ENCODE results near the gene CYP4Z1. TPM values are rescaled to one million over a fixed set of nuclear protein-coding genes. Genes with fewer than 3 reads are reported as not detected.

CYP4Z1 gene
- total and polyA plus RNA-seq, 2 donors (not counting 3 experiments of a cell fraction or from before 2014, with no cell fraction given), result not detected

DNA sequence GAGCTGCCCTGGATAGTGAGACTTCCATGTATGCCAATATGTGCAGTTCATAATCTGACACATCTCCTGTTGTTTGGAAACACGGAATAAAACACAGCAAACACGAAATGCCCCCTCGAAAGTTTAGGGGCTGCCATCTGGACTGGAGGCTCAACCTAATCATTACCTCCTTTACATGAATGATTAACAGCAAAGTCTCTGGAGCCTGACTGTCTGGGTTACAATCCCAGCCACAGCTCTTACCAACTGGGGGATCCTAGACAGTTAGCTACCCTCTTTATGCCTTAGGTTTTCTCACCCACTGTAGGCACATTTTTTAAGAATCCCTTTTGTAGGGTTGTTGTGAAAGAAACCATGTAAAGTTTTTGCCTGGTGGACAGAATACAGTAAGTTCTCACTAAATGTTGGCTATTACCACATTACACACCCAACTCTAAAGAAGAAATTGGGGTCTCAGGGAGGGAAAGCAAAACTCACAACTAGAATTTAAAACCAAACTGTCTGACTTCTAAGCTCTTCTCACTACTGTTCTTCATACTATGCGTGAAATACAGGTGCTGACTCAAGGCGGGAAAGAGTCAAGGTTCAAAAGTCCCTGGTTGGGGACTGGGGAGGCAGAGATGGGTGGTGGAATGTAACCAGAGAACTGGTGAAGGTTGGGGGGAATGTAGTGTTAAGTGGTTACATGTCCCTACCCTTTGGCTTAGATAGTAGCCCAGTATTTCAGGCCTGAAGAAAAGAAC is 94.4 kb downstream of the CYP4Z1 start:
- BruUV-seq (replicated peaks), result no TSS peak
- no peaks in the 10 kb centered on the region for H3K9me3 ChIP-seq (replicated peaks; ENCODE audit: control insufficient read depth, insufficient read depth, low read length)
- POLR2A ChIA-PET, result no interaction called here
- H2AFZ ChIP-seq (ENCODE audit: low read depth, low read length), result no peak overlapping the region
- dilution Hi-C loops (cut with MboI; ENCODE audit: extremely low pct_ligation_motif_present, low sequenced_read_pairs) (no loop called here), intact Hi-C loops (cut with micrococcal nuclease) (no loop called here)
- no peaks in the 10 kb centered on the region for H3K36me3 ChIP-seq (ENCODE audit: control insufficient read depth in 2 of 2, extremely low read depth in 1 of 2, insufficient read depth in 2 of 2, low read length in 2 of 2)
- no peak for TF ChIP-seq EZH2 (IDR thresholded peaks at IDR 0.05; ENCODE audit: borderline replicate concordance, low read depth, low read length, severe bottlenecking)
- TF ChIP-seq GATA2 (IDR thresholded peaks at IDR 0.05; ENCODE audit: insufficient read depth, insufficient read length, low read depth, low read length), result no peak
- no peak for TF ChIP-seq POLR2AphosphoS5 (IDR thresholded peaks at IDR 0.05; ENCODE audit: insufficient read depth, low read depth, low read length)
- no peak for TF ChIP-seq POLR2A (IDR thresholded peaks at IDR 0.05; ENCODE audit: low read depth, low read length)
- no peak for TF ChIP-seq MYC (IDR thresholded peaks at IDR 0.05; ENCODE audit: low read depth, low read length)
- TF ChIP-seq, protein P1, sequence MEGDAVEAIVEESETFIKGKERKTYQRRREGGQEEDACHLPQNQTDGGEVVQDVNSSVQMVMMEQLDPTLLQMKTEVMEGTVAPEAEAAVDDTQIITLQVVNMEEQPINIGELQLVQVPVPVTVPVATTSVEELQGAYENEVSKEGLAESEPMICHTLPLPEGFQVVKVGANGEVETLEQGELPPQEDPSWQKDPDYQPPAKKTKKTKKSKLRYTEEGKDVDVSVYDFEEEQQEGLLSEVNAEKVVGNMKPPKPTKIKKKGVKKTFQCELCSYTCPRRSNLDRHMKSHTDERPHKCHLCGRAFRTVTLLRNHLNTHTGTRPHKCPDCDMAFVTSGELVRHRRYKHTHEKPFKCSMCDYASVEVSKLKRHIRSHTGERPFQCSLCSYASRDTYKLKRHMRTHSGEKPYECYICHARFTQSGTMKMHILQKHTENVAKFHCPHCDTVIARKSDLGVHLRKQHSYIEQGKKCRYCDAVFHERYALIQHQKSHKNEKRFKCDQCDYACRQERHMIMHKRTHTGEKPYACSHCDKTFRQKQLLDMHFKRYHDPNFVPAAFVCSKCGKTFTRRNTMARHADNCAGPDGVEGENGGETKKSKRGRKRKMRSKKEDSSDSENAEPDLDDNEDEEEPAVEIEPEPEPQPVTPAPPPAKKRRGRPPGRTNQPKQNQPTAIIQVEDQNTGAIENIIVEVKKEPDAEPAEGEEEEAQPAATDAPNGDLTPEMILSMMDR (IDR thresholded peaks at IDR 0.05; ENCODE audit: extremely low read depth in 1 of 2, insufficient read depth in 1 of 2, low read depth in 1 of 2, low read length in 2 of 2), result no peak
- TF ChIP-seq FOS (IDR thresholded peaks at IDR 0.05; ENCODE audit: borderline replicate concordance, insufficient read depth, low read length), result no peak
- TF ChIP-seq, protein P2, sequence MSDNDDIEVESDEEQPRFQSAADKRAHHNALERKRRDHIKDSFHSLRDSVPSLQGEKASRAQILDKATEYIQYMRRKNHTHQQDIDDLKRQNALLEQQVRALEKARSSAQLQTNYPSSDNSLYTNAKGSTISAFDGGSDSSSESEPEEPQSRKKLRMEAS (IDR thresholded peaks at IDR 0.05; ENCODE audit: insufficient read depth, insufficient read length), result no peak
- no peak for TF ChIP-seq JUN (IDR thresholded peaks at IDR 0.05; ENCODE audit: borderline replicate concordance, insufficient read depth, insufficient read length, low read depth)
- no peak overlapping the region for H3K4me2 ChIP-seq (ENCODE audit: insufficient read depth, low read length)
- CTCF ChIA-PET, result no interaction called here
- peaks cover 0 to 3% of the 10 kb centered on the region in 2 experiments for H3K27me3 ChIP-seq (ENCODE audit: control insufficient read depth in 2 of 2, insufficient read depth in 2 of 2, low read length in 2 of 2)
- H3K4me3 ChIP-seq (replicated peaks in 1 of 3; ENCODE audit: insufficient read depth in 1 of 3, low read depth in 1 of 3, low read length in 3 of 3), result no peak overlapping the region
- H3K4me1 ChIP-seq (ENCODE audit: control insufficient read depth, extremely low read depth, insufficient read depth, low read length), result no peaks in the 10 kb centered on the region
- FAIRE-seq (no peak), DNase-seq (ENCODE audit: low read depth, low spot score) (no peak)
- H3K9me1 ChIP-seq (replicated peaks; ENCODE audit: control insufficient read depth, extremely low read depth, insufficient read depth, low read length), result no peaks in the 10 kb centered on the region
- no peaks in the 10 kb centered on the region for H3K79me2 ChIP-seq (ENCODE audit: control insufficient read depth, insufficient read depth, low read length)
- H3K9ac ChIP-seq (replicated peaks; ENCODE audit: extremely low read depth, insufficient read depth, low read length), result no peak overlapping the region
- H4K20me1 ChIP-seq (replicated peaks; ENCODE audit: control insufficient read depth, extremely low read depth, insufficient read depth, low read length), result no peaks in the 10 kb centered on the region
- H3K27ac ChIP-seq (ENCODE audit: insufficient read depth, low read depth, low read length), result no peak overlapping the region
